Mesenteric fat pad (tissue), 1 donor: Measurements from ENCODE around the gene PRPF38B. TPM values are rescaled to one million over a fixed set of nuclear protein-coding genes. Genes with fewer than 3 reads are reported as not detected.
A peak's percentile ranks its signal among the peaks of the same experiment; 100 is the strongest.
"Not testable (repeated sequence)": the region's sequence is repeated elsewhere in the genome, so short reads cannot be mapped to it uniquely, and the experiment has no call there.

Experiments
- DNase-seq: peaks from one replicate; pipeline ENCODE4 v3.0.0-alpha.2; 2020; ENCODE audit warnings: low spot score
- long read RNA-seq: library from polyadenylated mRNA; unstranded; transcript quantifications from one replicate; pipeline ENCODE4 v2.0.0, GENCODE V29; 2020
- total RNA-seq: library from RNA; stranded (reverse); fragmentation: NEBNext Ultra II Directional; extraction: Animal tissue kit (Norgen Biotek cat#: 25700); gene quantifications from one replicate; pipeline ENCODE4 v1.2.1, GENCODE V29; 2021
- donor health status: DM: yes; HTN: yes; CAD: no.

PRPF38B gene, protein sequence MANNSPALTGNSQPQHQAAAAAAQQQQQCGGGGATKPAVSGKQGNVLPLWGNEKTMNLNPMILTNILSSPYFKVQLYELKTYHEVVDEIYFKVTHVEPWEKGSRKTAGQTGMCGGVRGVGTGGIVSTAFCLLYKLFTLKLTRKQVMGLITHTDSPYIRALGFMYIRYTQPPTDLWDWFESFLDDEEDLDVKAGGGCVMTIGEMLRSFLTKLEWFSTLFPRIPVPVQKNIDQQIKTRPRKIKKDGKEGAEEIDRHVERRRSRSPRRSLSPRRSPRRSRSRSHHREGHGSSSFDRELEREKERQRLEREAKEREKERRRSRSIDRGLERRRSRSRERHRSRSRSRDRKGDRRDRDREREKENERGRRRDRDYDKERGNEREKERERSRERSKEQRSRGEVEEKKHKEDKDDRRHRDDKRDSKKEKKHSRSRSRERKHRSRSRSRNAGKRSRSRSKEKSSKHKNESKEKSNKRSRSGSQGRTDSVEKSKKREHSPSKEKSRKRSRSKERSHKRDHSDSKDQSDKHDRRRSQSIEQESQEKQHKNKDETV
- total RNA-seq = 32.0 TPM
- long read RNA-seq, transcript PRPF38B-203 (6 exons, 3,693 nt) = major isoform, 87 of 184 reads
- long read RNA-seq, partial matches to known transcripts = 41 of 184 reads
- long read RNA-seq, other reads (novel, unspliced or antisense) = 51 of 184 reads

DNA sequence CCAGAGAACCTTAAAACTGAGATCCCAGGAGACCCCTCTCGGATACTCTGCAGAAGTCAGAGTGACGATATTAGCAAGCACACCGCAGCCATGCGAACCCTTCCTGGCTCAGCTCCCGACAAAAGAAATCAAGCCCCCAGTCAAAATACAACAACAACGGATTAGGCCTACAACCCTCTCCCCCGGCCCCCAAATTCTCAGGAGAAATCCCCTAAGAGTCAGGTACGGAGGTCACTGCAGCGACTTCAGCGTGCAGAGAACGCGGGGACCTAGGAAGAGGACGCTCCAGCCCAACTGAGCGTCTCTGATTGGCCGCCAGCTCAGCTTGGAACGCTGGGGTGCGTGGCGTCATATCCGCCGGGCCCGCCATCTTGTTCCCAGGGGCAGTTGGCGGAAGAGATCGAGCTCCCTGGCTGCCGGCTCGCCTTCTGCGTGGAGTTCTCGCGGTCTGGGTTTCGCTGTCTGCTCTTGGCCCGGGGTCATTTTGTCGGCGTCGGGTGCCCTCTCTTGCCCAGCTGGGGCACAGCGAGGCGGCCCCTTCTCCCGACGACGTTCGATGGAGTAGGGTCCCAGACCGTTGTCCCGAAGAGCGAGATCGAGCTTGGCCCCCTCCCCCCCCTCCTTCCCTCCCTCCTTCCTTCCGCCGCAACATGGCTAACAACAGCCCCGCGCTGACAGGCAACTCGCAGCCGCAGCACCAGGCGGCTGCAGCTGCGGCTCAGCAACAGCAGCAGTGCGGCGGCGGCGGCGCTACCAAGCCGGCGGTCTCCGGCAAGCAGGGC lies at the start of gene PRPF38B:
PRPF38B (plus strand) TSS at position 369 of the 782 bp plus-strand sequence; CDS start at position 651, 282 bp downstream.
- peak; percentile 98 for DNase-seq

DNA sequence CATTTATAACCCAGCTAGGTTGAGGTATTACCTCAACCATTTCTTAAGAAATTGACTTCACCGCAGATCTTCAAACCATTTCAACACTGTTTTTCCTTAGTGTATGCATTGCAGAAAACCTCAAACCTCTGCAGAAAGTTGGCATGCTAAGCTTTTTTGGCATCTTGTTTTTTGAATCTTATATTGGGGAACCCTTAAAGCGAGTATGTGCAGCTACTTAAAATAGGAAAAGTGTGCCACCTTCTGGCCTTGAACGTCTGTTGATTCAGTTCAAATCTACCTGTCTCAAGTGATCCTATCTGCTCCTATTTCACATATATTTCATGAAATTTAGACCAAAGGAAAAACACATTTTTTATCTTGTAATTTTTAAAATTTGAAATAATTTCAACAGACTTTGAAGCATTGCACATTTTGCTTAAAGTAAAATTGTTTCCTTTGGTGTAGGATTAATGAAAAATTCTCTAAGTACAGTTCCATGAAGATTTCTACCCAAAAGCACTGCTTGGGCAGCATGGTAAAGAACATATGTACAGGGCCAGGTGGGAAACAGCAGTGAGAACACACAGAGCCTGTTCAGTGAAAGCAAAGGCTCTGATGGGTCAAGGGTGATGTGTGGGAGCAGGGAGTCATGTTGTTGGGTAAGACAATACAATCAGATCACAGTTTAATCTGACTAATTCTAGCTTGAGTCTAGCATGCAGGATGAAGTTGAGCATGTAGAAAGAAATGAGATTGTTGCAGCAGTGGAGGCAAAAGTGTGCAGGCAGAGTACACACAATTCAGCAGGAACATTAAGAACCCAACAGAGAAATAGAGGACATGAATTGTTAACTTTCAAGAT lies 48.4 kb upstream of the PRPF38B start:
- no peak for DNase-seq

DNA sequence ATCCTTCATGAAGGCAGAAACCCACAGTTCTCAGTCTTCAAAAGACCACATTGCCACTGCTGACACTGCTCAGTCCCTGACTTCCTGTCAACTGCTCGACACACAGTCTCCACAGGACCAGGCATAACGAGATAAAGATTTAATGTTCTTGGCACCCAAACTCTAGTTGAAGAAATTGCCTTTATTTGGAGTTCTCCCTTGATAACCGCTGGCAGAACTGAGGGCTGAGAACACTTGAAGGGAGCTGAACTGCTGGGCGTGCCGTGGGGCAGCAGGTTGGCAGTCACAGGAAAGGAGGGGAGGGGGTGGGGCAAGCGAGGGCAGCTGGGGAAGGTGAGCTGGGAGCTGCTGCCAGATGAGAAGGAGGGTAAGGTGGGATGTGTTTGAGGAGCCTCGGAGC lies 47.1 kb upstream of the PRPF38B start:
- DNase-seq = no peak

DNA sequence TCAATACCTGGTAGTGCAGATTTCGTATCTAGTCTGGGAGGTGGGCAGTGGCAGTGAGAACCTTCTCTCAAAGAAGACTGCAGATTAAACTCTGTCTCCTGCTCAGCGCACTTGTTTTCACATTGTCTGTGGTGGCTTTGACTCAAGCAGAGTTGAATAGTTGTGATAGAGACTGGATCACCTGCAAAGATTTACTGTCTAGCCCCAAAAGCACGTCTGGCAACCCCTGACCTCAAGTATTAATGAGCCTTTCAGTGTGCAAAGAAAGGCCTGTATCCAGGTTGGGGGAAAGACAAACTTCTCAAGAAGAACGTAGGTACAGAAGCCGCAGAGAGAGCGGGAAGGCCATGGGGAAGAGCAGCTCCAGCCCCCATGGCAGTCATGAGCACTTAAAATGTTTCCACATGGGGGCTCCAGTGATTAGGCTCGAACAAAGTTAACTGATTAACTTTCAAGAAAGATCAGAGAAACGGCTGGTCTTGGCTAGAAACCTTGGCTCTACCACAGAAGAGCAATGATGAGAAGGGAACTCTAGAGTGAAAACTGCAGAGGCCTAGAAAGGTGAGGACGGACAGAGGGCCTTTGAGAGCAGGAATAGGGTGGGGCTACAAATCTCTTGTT lies 46.4 kb upstream of the PRPF38B start:
- no peak for DNase-seq

DNA sequence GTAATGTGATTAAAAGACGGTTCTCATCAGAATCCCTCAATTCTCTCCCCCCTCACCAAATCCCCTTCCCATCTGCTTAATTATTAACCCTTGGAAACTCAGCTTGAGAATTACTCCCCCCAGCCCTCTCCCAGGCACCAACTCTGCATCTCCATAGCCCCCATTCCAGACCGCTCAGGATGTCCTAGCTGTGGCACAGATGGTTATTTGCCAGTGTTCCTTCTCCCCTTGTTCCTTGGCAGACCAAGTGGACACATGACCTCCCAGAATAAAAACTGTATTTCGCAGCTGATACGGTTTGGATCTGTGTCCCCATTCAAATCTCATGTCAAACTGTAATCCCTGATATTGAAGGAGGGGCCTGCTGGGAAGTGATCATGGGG lies 45.9 kb upstream of the PRPF38B start:
- DNase-seq = no peak

DNA sequence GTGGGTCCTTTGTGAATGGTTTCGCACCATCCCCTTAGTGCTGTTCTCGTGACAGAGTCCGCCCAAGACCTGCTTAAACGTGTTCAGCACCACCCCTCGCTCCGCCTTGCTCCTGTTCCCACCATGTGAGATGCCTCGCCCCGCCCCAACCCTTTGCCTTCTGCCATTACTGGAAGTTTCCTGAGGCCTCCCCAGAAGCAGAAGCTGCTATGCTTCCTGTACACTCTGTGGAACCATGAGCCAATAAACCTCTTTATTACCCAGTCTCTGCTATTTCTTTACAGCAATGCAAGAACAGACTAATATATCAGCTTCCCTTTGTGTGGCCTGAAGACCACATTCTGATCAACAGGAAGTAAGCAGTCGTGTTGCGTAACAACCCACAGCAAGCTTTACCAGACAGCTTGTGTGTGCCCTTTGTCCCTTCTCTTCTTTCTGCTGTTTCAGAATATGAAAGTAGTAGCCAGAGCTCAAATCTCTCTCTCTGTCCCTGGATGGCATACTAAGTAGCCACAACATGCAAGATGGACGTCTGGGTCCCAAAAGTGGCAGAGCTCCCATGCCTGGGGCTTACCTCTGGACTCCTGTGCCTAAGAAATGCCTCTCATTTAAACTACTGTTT lies 45.4 kb upstream of the PRPF38B start:
- DNase-seq = no peak

DNA sequence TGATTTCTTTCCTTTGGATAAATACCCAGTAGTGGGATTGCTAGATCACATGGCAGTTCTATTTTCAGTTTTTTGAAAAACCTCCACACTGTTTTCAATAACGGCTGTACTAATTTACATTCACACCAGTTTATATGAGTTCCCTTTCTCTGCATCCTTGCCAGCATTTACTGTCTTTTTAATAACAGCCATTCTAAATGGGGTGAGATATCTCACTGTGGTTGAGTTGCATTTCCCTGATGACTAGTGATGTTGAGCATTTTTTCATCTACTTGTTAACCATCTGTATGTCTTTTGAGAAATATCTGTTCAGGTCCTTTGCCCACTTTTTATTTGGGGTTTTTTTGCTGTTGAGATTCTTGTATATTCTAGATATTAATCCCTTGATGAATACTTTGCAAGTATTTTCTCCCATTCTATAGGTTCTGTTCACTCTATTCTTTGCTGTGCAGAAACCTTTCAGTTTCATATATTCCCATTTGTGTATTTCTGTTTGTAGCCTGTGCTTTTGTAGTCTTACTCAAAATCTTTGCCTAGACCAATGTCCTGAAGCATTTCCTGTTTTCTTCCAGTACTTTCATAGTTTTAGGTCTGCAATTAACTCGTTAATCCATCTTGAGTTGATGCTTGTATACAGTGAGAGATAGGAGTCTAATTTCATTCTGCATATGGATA lies 38.5 kb upstream of the PRPF38B start:
- DNase-seq = no peak

DNA sequence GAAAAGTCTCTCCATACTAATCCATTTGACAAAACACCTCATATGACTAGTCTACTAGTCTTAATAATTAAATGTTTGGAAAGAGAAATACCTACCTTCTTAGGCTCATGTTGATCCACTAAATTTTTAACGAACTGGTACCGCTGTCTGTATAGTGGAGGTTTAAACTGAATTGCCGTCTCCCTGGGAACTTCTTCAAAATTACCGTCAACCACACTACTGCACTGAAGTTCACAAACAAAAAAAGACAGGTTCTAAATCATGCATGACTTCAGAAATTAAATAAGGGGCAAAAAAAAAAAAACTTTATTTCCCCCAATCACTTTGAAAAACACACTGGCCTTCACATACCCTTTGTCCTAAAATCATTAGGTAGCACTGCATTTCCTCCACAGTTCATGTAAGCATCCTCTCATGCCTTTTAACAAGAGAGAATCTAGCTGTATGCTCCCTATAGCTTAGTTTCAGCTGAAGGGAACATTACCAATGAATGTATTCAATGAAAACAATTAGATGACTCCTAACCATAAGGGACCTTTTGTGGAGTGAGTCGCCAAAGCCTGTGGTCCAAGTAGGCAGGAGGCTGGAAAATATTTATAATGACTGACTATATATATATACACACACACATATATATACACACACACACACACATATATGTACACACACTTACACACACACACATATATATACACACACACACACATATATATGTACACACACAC lies 34.6 kb upstream of the PRPF38B start:
- DNase-seq = no peak

DNA sequence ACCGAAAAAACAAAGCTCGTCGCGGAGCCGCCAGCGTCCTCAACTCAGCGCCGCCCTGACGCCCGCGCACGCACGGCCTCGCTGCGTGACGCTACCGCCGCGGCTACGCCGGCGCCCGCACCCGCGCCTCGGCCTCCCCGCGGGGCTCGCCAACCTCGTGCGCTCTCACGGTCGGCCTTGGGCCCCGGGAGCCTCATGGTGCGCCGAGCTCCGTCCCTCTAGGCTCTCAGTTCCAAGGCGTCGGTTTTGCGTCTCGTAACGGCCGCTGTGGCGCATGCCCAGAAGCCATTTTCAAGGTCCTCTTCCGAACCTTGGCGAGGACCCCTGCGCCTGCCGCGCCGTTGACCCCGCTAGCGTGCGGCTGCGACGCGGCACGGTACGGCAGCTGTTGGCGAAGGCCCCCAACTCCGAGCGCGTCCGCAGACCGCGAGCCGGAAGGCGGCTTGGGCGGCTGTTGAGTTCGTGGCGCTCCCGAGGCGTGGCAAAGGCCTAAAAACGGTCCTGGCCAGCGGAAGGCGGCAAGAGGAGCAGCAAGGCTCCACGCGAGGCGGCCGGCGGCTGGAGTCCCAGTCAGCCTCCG lies 31.0 kb upstream of the PRPF38B start, which contains the start of gene HENMT1:
HENMT1 (minus strand) TSS at position 64 of the 580 bp plus-strand sequence. CDS start 1,209 bp downstream, outside the sequence.
- DNase-seq = peak; percentile 91

DNA sequence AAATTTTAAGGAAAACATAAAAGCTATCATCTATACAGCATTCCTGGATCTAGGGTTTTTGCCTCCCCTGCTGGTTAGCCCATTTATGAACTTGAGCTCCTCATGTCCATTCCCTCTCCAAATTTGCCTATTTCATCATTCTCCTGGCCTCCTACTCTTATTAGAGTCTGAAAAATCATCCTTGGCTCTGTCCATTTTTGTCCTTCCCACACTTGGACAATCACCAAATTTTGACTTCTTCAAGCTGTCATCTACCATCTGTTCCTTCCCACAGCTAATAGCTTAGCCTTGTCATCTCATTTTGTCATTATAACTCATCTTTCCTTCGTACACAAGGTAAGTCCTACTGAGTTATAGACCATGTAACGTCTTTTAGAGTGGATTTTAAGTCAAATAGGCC lies 29.0 kb upstream of the PRPF38B start:
- no peak for DNase-seq

DNA sequence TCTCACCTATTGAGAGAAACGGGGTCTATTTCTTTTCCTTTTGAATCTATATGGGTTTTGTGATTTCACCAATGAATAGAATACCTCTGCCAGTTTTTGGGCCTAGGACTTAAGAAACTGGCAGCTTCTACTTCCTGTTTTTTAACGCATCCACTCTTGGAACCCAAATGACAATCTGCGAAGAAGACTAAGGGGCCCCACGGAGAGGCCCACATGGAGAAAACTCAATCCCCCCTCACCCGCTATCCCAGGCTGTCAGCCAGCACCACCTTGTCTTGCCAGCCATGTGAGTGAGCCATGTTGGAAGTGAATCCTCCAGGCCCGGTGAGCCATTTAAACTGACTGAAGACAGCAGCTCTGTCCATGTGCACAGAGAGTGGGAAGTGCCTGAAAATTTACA lies 27.6 kb upstream of the PRPF38B start:
- no peak for DNase-seq

DNA sequence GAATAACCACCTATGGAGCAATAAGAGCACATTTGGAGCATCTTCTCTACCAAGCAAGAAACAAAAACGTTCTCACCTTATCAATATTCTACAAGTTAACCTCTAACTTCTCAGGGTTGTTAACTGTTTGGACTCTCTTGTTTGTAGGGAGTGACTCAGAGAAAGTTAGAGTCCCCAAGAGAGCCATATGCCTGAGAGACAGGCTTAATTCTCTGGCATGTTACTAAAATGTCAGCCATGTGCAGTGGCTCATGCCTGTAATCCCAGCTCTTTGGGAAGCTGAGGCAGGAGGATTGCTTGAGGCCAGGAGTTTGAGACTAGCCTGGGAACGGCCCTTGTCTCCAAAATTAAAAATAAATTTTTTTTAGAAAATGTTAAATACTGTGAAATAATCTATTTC lies 27.0 kb upstream of the PRPF38B start:
- no peak for DNase-seq

DNA sequence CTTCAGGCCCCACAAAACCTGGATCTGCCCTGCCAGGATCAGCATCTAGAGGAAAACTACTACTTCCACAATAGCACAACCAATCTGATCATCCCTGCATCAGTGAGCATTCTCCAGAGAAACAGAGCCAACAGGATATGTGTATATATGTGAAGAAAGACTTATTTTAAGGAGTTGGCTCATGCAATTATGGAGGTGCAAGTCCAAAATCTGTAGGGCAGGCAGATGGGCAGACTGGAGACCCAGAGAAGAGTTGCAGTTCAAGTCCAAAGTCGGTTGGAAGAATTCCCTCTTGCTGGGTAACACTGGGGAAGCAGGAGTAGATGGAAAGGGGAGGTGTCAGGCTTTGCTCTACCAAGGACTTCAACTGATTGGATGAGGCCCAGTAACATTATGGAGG lies 26.3 kb upstream of the PRPF38B start:
- no peak for DNase-seq

DNA sequence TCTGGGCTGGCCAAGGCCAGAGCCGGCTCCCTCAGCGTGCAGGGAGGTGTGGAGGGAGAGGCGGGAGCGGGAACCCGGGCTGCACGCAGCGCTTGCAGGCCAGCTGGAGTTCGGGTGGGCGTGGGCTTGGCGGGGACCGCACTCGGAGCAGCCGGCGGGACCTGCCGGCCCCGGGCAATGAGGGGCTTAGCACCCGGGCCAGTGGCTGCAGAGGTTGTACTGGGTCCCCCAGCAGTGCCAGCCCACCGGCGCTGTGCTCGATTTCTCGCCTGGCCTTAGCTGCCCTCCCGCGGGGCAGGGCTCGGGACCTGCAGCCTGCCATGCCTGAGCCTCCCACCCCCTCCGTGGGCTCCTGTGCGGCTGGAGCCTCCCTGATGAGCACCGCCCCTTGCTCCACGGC lies 24.7 kb upstream of the PRPF38B start:
- DNase-seq = not testable (repeated sequence)

DNA sequence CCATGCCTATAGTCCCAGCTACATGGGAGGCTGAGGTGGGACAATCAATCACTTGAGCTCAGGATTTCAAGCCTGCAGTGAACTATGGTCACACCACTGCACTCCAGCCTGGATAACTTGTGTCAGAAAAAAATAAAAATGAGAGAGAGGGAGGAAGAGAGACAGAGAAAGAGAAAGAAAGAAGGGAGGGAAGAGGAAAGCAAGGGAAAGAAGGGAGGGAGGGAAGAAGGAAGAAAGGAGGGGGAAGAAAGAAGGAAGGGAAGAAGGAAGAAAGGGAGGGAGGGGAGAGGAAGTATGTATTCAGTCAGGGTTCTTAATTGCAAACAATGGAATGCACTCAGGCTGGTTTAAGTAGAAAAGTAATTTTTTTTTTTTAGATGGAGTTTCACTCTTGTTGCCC lies 23.3 kb upstream of the PRPF38B start:
- DNase-seq = no peak

DNA sequence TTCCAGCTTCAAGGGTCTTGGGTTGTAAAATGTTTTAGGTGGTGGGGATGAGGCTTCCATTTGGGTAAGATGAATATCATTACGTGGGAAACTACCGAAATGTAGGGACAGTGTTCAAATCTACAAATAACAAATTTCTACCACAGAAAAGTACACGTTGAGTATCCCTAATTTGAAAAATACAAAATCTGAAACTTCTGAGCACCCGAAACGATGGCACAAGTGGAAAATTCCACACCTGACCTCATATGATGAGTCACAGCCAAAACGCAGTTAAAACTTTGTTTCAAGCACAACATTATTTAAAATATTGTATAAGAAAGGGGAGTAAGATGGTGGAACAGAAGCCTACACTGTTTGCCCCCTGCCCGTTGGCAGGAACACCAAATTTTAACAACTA lies 22.4 kb upstream of the PRPF38B start:
- DNase-seq = no peak

DNA sequence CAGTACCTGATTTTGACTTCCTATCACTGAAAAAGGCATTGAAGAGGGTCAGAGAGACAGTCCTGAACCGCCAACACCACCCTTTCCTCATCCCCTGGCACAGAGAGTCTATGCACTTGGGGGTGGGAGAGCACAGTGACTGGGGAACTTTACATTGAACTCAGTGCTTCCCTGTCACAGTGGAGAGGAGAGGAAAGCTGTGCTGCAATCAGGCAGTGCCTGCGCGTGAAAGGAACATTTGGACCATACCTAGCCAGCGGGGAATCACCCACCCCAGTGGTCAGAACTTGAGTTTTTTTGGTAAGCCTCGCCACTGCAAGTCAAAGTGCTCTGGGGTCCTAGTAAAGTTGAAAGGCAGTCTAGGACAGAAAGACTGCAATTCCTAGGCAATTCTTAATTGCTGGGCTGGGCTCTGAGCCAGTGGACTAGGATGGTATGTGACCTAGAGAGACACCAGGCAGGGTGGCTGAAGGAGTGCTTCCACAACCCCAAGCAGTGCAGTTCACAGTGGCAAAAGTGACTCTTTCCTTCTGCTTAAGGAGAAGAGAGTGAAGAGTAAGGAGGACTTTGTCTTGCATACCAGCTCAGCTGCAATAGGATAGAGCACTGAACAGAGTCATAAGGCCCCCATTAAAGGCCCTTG lies 21.9 kb upstream of the PRPF38B start:
- DNase-seq = no peak

DNA sequence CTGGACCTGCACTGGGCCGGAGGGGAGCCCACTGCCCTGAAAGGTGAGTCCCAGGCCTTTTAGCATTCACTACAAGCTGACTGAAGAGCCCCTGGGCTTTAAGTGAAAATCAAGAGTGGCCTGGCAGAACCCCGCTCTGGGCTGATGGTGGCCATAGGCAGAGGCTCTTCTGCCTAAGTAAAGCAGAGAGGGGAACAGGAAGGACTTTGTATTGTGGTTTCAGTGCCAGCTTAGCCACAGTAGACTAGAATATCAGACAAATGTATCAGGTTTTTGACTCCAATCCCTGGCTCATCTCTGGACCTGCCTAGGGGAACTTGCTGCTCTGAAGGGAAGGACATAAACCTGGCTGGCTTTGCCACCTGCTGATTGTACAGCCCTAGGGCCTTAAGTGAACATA lies 21.0 kb upstream of the PRPF38B start:
- DNase-seq = no peak
